G401 (cell line): ENCODE results near the gene C17orf50. TPM values are rescaled to one million over a fixed set of nuclear protein-coding genes. Genes with fewer than 3 reads are reported as not detected.

Experiments used
- DNase-seq: peaks from one replicate; pipeline ENCODE4 v3.0.0-alpha.2; 2015; ENCODE audit warnings: low spot score
- in situ Hi-C: cut with HindIII; loops from 2 replicates; pipeline ENCODE4 v1.10.0; 2016; ENCODE audit warnings: low sequenced_read_pairs, mixed read lengths
- total RNA-seq: library from RNA; depleted of rRNA; stranded (reverse); fragments of >200 nt; shearing (Covaris generic); gene quantifications from 2 replicates; pipeline ENCODE4 v1.2.3, GENCODE V29; 2014

Gene C17orf50
- total RNA-seq, 1 experiment from 2014 or later = not detected

DNA sequence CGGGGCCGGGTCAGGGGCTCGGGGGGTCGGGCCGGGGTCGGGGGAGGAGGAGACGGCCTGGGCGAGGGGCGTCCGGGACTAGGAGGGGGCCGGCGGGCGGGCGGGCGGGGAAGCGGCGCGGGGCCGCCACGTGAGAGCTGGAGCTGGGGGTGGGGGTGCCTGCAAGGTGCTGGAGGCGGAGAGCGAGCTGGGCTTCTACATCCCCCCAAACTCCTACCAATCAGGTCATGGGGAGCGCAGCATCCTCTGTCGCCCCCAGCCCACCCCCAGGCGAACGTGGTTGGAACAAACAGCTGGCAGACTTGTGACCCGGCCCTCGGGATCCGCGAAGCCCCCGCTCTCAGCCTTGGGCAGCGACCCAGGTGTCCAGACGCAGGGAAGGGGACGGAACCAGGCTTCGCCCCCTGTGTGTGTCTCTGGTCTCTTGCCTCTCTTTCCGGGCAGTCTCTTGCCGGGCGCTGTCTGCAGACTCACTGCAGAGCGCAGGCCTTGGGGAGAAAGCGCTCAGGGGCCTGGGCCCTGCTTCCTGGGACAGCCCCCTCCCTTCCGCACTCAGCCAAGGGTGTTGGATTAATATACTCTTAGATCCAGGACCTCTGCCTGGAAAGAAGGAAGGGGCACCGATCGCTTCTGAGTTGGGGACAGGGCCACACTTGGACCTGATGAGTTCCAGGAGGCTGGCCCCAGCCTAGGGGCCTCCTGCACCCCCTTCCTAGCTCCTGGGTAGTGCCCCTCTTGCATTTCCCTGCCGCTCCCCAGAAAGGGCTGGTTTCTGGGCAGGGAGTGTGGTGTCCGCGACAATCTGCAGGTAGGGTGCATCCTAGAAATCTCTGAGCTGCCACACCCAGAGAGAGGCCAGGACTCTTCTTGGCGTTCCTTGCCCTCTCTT lies 28.5 kb upstream of the C17orf50 start:
- no peak for DNase-seq
- in situ Hi-C loops = no loop called here

DNA sequence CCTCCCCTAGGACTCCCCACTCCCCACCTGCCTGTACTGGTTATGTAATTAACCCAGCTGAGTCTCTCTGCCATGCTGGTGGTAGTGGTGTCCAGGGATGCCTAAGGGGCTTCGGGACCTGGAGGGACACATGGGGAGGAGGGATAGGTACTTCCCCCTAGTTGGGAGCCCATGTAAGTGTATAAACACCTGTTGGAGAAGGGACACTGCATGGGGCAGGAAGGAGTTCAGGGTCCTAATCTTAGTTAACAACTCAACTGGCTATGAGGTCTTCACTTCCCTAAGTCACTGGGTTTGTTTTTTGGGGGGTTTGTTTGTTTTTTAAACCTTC lies 27.9 kb upstream of the C17orf50 start:
- DNase-seq = no peak
- in situ Hi-C loops = no loop called here

DNA sequence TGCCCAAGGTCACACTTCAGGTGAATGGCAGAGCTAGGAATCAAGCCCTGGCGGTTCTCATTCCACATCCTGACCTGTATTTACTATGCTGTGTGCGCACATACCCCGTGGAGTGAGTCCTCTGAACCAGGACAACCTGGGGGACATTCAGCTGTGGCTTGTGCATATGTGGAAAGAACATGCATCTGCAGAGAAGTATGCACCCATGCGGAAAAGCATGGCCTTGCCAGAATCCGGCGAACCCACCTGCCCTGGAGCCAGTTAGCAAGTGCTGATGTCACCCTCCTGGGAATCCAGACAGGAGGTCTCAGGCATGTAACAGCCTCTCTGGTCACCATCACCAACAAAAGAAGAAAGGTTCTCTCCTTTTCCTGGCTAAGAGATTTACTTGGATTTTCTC lies 27.3 kb upstream of the C17orf50 start:
- DNase-seq = no peak

DNA sequence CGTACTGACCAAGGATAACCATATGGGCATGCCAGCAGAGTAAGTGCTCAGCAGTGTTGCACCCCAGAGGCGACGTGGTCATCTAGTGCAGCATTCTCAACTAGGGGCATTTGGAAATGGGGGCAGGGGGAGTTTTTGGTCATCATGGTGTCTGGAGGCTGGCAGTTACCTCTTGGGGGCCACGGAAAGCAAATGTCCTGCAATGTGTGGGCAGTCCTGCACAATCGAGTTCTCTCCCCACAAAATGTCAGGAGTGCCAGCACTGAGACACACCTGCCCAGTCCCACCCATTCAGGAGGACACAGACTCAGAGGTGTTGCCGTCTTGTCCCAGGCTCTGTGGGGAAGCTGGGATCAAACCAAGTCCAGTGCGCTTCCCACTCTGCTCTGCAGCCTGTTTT lies 26.3 kb upstream of the C17orf50 start:
- in situ Hi-C loops = no loop called here
- no peak for DNase-seq

More for the DNA sequence above, 27.3 kb upstream of the C17orf50 start:
- in situ Hi-C loops = no loop called here

DNA sequence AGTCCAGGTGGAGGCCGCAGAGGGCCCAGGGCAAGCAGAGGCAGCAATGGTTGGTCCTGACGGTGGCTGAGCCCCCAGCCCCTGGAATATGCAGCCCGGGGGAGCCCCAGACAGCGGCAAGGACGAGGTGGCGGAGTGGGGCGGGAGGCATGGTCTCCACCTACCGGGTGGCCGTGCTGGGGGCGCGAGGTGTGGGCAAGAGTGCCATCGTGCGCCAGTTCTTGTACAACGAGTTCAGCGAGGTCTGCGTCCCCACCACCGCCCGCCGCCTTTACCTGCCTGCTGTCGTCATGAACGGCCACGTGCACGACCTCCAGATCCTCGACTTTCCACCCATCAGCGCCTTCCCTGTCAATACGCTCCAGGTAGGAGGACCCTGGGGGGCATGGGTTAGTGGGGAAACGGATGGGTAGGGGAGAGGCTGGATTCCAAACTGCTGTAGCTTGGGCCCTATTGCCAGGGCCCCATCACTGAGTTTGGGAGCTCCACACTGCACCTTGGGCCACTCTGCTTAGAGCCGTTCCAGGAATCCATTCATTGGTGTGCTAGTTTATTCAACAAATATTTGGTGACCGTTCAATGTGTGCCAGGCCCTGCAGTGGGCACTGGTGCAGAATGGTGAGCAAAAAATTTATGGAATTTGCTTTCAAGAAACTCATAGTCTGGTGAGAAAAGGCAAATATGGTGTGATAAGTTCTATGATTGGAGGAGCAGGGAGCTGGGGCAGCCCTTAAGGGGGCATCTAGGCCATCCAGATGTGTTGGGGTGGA lies 25.5 kb upstream of the C17orf50 start:
- in situ Hi-C loops = no loop called here
- no peak for DNase-seq

DNA sequence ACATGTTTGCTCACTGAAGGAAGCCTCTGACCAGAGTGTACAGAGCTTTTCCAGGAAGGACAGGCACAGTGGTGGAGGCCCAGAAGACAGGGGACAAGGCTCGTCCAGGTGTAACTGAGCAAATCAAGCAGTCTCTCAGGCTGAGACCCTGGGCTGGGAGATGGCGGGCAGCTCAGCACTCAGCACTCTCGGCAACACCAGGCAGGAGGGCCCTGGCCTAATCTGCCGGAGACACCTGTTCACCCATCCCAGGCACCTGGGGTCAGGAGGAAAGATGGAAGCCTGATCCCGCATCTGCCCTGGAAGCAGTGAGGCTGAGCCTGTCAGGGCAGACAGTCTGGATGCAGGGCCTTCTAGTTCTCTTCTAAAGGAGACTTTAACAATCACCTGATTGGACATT lies 24.5 kb upstream of the C17orf50 start:
- in situ Hi-C loops = no loop called here
- DNase-seq = no peak

DNA sequence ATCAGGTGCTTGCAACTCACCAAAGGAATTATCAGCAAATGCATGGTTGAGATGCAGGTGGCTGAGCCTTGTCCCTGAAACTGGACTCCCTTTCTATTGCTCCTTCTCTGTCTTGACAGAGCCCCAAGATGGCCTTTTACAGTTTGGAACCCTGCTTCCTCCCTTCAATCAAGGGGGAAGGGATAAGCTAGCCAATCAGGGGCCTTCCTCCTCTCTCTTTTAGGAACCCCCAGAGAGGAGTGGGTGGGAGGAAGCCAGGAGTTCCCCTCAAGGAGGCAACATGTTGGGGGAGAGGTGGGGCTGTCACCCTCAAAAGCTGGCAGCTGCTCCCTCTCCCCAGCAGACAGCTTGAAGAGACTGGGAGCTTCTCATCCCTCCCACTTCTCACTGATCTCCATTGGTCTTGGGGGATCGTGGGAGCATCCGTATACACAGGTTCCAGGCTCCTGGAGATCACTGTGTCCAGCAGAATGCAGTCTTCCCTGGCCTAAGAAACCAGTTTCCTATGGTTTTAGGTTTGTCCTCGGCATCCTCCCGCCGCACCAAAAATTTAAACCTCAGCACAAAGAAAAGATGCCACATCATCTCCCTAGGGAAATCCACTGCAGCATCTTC lies 22.1 kb upstream of the C17orf50 start:
- no peak for DNase-seq
- in situ Hi-C loops = no loop called here

DNA sequence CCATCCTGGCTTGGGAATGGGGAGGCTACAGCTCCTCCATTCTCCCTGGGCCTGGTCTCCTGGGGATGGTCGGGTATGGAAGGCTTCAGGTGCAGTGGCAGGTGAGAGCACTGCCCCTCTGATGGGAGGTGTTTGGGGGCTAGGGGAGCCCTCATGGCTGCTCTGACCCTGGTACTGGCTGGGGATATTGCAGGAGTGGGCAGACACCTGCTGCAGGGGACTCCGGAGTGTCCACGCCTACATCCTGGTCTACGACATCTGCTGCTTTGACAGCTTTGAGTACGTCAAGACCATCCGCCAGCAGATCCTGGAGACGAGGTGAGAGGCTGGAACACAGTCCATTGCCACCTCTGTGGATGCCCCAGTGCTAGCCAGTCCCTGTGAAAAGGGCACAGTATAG lies 20.5 kb upstream of the C17orf50 start:
- in situ Hi-C loops = no loop called here
- no peak for DNase-seq

DNA sequence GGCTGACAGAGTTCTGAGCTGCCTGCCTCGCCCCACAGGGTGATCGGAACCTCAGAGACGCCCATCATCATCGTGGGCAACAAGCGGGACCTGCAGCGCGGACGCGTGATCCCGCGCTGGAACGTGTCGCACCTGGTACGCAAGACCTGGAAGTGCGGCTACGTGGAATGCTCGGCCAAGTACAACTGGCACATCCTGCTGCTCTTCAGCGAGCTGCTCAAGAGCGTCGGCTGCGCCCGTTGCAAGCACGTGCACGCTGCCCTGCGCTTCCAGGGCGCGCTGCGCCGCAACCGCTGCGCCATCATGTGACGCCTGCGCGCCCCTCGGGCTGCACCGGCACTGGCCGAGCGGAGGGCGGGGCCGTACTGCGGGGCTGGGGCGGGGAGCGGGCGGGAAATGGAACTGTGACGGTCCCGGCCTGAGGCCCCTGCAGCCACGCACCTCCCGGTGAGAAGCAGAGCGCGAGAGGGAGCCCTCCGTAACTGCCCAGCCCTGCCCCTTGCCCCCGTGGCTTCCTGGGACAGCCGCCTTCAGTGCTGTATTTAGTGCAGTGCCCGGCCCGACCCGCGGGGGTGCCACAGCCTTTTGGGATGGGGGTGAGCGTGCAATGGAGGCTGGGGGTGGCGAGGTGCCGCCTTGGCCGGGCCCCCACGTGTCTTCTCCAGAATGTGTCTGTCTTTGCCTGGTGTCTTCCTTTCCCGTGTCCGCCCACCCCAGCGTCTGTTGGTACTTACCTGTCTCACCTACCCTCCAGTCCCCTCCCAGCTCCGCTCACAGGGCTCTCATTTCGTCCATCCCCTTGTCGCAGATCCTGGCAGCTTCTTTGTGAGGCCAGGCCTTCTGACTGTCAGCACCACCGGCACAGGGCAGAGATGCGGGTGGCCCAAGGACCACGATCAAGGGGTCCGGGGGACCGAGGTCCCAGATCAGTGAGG lies 19.4 kb upstream of the C17orf50 start:
- no peak for DNase-seq
- in situ Hi-C loops = no loop called here

DNA sequence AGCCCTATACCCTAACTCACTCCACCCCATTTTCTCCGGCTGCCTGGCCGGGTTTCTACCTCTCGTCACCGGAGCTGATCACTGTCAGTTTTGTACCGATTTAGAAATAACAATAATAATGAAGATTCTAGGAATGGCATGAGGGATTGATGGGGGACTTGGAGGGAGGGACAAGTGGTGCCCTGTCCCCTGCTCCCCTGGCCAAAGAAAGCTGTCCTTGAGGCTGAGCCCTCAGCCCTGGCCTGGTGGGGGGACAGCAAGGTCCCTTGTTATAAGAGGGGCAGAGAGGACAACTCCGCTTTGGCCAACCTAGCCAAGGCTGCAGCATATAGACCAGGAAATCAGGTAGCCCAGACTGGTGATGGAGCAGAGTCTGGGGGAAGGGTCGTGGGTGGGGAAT lies 18.2 kb upstream of the C17orf50 start:
- DNase-seq = no peak
- in situ Hi-C loops = no loop called here

DNA sequence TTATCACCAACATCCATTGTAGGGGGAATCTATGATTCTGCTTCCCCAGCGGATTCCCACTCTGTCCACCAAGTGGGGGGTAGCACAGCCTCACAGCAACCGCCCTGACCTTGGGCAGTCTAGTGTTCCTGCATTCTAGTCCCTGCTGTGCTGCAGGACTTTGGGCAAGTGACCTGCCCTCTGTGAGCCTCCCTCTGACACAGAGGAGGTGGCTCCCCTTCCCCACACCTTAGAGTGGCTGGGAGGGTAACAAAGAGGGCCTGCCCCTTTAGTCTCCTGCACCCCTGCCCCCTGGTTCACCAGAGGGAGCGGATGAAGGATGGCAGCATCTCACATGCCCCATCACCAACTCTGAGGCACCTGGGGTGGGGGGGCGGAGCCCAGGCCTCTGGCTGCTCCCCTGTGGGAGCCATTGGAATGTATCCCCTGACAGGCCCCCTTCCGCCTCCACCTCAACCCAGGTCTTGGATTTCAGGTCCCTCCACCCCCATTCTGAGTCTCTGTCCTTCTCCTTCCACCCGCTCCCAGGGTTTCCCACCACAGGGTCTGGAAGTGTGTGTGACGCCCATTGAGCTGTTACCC lies 17.7 kb upstream of the C17orf50 start:
- in situ Hi-C loops = no loop called here
- DNase-seq = no peak

DNA sequence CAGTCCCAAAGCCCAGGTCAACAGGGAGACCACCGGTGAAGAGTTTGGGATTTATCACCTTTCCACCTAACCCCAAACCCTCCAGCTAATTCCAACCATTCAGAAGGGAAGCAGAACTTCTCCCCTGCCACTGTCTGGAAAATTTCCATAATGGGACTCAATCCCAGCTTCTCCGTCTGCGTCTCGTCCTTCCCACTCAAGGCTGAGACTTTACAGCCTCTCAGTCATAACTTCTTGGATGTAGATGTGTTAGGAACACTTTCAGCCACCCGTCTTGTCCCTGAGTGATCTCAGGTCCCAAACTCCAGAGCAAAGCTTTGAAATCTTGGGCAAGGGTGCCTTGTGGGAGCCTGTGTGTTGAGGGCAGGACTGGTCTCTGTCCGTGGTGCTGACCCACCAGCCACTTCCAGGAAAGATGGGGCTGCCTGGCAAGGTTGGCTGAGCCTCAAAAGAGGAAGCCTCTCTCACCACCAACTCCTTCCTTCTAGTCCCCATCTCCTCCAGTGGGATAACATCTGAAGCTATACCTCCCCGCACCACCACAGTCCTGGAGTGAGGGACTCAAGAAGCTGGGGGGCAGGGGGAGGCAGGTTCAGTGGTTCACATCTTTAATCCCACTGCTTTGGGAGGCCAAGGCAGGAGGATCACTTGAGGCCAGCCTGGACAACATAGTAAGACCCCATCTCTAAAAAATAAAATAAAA lies 16.9 kb upstream of the C17orf50 start:
- in situ Hi-C loops = no loop called here
- DNase-seq = no peak

DNA sequence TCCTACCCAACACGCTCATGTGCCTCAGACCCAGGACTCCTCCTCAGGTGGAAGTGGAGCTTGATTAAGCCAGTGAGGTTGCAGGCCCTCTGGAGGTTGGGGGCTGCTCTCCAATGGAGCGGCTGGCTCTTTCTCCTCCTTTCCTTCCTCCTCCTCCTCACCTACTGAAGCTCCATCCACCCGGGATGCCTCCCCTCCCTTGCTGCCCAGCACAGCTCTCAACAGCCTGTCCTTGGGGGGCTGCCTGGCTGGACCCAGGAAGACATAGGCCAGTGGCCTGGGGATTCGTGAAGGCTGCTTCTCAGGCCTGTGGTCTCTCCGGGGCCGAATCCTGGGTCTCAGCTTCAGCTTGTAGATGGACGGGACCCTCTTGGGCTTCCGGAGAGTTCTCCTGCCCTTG lies 15.9 kb upstream of the C17orf50 start:
- DNase-seq = no peak
- in situ Hi-C loops = no loop called here

DNA sequence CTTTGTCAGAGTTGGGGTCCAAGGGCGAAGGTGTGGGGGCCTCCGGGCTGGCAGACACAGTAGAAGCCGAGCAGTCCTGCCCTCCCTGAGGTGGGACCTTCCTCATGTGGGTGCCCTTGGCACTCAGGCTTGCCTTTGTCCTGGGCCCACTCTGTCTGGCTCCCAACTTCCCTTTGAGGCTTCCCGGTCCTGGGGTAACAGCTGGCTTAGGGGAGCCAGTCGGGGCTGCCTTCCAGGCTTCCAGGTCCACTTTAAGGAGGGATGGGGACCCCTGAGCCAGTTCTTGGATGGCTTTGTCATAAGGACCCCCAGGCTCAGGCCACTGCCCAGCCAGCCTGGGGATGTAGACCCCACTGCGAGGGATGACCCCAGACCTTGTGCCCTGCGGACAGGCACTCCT lies 15.4 kb upstream of the C17orf50 start:
- in situ Hi-C loops = no loop called here
- DNase-seq = no peak

DNA sequence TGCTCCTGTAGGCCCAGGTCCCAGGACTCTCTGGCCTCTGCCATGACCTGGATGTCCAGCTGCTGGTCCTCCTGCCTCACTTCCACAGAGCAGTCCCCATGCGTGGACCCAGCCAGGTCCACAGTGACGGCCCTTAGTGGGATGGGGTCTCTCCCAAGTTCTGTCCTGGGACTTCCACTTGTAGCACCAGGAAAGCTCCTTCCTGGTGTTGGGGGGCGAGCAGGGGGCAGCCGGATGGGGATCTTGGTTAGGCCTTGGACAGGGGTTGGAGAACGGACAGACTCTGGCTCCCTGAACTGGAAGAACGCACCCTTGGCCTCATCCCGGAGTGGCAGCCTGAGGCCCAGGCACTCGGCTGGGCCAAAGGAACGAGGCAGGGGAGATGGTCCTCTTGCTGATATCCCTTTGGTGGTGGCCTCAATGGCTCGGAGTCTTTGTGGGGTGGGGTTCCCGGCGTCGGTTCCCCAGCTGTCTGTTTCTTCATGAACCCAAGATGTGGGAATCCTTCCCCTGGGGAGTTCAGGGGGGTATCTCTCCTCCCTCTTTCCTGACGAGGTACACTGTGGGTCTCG lies 14.9 kb upstream of the C17orf50 start:
- in situ Hi-C loops = no loop called here

DNA sequence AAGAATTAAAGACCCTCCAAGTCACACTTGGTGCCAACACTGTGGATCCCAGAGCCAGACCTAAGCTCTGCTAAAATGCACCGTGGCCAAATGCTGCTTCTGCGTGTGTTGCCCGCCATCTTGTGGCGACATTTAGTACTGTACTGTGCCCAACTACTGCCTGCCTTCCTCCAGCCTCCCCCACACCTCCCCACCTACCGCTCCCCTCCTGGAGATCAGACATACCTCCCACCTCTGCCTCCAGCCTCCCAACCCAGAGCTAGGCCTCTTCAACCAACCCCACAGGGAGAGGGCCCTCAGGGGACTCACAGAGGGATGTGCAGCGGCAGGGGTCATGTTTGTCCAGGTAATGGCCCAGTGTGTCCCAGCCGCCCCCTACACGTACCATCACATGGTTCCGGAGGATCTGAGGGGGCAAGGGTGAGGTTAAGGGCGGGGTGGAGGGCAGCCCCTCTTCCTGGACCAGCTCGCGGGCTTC lies 13.1 kb upstream of the C17orf50 start:
- DNase-seq = peak; percentile 77
- in situ Hi-C loops = no loop called here

More for the DNA sequence above, 14.9 kb upstream of the C17orf50 start:
- no peak for DNase-seq

DNA sequence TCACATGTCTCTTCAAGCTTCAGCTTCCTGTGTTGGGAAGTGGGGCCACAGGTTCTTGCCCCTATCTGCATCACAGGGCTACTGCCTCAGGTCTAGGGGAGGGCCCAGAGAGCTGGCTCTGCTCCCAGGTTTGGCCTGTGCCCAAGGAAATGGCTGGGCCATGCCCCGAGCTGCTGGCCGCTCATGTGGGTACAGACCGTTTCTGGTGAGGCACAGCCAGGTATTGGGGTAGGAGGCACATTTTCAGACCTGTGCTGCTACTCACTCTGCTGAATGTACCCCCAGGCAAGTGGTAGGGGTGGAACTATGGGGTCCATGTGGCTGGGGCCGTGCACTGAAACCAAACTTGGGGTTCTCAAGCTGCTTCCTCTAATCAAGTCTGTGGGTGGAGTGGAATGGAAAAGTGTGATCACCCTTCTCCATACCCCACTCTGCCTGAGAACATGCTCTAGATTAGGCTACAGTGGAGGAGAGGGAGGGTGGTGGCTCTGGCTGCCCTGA lies 12.3 kb upstream of the C17orf50 start:
- in situ Hi-C loops = no loop called here
- no peak for DNase-seq

DNA sequence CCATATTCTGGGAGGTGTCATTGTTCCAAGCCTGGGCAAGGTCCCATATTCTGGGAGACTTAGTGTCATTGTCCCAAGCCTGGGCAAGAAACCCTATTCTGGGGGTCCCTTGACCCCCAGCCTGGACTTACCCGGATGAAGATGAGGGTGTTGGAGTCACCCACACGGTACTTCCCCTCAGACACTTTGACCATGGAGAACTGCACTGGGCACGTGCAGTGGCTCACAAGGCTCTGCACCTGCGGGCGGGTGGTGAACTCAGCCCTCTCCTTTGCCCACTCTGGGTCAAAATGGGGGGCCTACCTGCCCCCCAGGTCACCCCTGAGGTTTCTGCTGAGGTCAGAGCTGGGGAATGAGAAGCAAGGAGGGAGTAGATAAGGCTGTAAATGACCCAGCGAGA lies 11.7 kb upstream of the C17orf50 start:
- no peak for DNase-seq
- in situ Hi-C loops = no loop called here
